ENCODE data around the gene DDR1.
"Not testable (repeated sequence)": the region's sequence is repeated elsewhere in the genome, so short reads cannot be mapped to it uniquely, and the experiment has no call there.

The DDR1 gene

DNA sequence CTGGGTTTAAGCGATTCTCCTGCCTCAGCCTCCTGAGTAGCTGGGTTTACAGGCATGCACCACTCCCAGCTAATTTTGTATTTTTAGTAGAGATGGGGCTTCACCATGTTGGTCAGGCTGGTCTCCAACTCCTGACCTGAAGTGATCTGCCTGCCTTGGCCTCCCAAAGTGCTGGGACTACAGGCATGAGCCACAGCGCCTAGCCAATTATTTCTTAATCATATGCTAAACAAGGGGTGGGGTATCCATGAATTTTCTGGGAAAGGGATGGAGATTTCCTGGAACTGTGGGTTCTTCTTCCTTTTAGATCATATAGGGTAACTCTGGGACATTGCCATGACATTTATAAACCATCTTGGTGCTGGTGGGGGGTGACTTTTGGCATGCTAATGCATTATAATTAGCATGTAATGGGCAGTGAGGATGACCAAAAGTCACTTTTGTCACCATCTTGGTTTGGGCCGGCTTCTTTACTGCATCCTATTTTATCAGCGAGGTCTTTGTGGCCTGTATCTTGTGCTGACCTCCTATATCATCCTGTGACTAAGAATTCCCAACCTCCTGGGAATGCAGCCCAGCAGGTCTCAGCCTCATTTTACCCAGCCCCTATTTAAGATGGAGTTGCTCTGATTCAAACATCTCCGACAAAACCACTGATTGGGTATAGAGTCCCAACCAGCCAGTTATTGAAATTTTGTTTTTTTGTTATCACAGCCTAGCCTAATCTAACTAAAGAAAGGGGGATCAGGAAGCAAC, 29.9 kb upstream of the DDR1 start:
- no peak for DNase-seq

DNA sequence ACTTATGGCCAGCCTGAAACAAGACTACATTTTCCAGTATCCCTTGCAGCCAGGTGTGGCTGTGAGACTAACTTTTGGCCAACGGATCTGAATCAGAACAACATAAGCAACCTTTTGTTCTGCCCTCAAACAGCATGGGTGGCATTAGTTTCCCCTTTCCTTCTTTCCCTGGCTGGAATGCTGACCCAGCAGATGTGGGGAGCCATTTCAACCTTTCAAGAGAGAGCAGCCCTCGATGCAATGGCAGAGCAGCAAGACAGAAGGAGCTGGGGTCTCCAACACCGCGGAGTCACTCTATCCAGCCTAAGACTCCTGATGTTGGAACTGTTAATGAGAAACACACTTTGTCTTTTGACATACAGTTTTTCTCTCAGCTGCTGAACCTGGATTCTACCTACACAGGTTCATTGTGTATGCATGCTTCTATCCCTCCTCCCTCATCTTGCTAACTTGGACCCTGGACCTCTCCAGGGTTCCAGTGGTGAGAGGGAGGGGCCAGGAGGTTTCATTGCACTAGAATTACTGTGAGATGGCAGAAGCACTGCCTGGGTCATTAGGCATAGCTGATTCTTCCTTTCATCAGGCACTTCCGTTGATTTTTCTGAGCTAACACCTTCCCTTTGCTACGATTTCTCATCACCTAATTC, 28.8 kb upstream of the DDR1 start:
- peak; percentile 43 for DNase-seq

GRCh38 chr6:30857112-30857511, 27.2 kb upstream of the DDR1 start:
- no peak for DNase-seq

- no peak for DNase-seq
These were observed 26.8 kb upstream of the DDR1 start for GRCh38 chr6:30857549-30857948.

DNA sequence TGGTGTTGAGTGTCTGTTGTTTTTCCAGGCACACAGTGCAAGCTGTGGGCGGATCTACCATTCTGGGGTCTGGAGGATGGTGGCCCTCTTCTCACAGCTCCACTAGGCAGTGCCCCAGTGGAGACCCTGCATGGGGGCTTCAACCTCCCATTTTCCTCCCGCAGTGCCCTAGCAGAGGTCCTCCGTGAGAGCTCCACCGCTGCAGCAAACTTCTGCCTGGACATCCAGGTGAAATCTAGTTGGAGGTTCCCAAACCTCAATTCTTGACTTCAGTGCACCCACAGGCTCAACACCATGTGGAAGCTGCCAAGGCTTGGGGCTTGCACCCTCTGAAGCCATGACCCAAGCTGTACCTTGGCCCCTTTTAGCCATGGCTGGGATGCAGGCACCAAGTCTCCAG, 24.6 kb upstream of the DDR1 start:
- DNase-seq, result not testable (repeated sequence)

DNA sequence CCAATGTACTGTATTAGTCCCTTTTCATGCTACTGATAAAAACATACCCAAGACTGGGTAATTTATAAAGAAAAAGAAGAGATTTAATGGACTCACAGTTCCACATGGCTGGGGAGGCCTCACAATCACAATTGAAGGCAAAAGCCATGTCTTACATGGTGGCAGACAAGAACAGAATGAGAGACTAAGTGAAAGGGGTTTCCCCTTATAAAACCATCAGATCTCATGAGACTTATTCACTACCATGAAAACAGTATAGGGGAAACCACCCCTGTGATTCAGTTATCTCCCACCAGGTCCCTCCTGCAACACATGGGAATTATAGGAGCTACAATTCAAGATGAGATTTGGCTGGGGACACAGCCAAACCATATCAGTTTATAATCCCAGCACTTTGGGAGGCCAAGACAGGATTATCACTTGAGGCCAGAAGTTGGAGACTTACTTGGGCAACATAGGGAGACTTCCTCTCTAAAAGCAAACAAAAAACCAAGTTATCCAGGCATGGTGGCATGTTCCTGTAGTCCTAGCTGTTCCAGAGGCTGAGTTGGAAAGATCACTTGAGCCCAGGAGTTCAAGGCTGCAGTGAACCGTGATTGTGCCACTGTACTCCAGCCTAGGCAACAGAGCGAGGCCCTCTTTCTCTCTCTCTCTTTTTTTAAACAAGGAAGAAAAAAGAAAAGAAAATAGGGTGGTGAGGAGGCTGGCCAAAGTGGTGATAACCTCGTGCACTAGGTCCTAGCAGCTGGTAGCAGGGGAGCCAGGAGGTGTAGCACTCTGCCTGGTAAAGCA, 22.9 kb upstream of the DDR1 start:
- DNase-seq, result no peak

GRCh38 chr6:30862156-30862875, 22.0 kb upstream of the DDR1 start:
- no peak for DNase-seq

GRCh38 chr6:30864325-30864724, 20.0 kb upstream of the DDR1 start:
- no peak for DNase-seq

GRCh38 chr6:30869241-30869749, 15.0 kb upstream of the DDR1 start:
- DNase-seq, result not testable (repeated sequence)

DNA sequence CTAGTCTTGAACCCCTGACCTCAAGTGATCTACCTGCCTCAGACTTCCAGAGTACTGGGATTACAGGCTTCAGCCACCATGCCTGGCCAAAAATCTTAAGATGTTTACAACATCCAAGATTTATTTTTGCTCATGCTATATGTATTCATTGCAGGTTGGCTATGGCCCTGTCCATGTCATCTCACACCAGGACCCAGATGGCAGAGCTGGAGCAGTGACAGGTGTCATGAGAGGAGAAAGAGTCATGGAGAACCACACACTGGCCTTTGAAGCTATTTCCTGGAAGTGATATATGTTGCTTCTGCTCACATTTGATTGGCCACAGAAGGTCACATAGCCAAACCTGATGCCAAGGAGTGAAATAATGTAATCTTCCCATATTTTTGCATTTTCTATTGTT, 13.8 kb upstream of the DDR1 start:
- DNase-seq, result no peak

GRCh38 chr6:30871592-30872183, 12.6 kb upstream of the DDR1 start:
- no peak for DNase-seq

DNA sequence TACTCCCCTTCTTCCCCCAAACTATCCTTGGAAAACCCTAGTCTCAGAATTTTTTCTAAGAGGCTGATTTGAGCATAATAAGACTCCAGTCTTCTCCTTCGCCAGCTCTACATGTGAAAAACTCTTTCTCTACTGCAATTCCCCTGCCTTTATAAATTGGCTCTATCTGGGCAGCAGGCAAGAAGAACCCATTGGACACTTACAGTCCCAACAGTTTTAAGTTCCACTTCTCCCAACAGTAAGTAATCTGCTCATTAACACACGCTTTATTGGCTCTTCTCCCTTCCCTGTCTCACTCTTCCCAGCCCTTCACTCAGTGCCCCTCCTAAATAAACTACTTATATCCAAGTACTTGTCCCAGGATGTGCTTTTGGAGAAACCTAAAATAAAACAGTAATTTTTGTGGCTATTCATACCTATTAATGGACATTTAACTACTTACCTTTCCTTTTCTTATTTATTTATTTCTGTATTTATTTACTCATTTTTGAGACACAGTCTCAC, 11.1 kb upstream of the DDR1 start:
- DNase-seq, result no peak

- not testable (repeated sequence) for DNase-seq
These were observed 10.5 kb upstream of the DDR1 start for GRCh38 chr6:30873795-30874194.

- DNase-seq, result peak; percentile 88
These were observed 8.9 kb upstream of the DDR1 start for GRCh38 chr6:30875244-30876038.

- no peak for DNase-seq
These were observed 8.1 kb upstream of the DDR1 start for GRCh38 chr6:30876039-30876730.

DNA sequence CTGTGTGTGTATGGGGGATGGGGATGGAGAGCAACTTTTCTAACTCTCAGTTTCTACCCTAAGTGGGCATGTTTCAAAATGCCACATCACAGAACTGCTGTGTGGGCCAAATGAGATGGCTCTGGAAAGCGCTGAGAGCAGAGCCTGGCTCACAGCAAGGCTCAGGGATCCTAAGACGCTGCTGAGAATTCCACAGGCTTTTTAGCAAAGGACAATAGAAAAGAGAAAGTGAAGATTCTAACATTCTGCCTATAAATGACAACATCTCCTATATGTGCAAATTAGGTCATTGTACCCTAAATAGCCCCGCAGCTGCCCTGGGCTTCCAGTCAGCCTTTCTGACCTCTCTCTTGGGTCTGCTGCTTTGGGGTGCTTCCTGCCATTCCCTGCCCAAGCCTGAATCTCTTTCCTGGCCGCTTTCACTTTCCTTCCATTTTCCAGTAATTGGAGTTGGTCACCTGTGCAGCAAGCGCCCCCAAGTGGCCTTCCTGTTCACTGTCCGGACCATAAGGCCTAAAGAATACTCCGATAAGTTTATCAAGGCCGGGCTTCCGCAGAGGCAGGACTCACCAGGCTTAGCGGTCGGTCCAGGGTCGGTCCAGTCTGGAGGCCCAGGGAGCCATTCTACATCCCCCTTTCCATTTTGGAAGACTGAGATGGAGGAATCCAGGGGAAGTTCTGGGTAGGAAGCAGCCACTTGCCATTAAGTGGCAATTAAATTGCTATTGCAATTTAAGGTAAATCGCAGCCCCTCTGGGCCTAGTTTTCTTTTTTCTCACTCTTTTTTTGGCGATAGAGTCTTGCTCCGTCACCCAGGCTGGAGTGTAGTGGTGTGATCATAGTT, 6.7 kb upstream of the DDR1 start:
- DNase-seq, result peak; percentile 90

DNA sequence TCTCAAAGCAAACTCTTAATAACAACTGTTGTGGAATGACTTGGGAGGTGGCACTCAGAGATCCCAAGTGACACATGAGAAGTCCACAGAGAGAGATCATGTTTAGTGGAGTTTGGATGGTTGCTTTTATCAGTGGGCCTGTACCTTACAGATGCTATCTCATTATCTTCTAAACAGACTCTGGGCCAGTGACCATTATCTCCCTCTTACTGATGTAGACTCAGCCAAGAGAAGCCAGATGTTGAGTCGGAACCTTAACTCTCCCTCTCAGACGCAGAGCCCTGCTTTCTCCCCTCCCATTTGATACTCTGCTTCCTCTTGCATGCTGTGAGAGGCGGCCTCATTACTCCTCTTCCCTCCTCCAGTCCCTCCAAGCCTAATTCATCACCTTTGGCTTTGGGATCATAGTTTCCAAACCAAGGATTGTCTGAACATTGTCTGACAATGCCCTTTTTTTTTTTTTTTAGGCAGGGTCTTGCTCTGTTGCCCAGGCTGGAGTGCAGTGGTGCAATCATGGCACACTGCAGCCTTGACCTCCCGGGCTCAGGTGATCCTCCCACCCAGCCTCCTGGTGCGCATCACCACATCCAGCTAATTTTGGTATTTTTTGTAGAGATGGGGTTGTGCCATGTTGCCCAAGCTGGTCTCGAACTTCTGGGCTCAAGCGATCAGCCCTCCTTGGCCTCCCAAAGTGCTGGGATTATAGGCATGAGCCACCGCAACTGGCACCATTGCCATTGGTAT, 4.5 kb upstream of the DDR1 start:
- peak; percentile 21 for DNase-seq

DNA sequence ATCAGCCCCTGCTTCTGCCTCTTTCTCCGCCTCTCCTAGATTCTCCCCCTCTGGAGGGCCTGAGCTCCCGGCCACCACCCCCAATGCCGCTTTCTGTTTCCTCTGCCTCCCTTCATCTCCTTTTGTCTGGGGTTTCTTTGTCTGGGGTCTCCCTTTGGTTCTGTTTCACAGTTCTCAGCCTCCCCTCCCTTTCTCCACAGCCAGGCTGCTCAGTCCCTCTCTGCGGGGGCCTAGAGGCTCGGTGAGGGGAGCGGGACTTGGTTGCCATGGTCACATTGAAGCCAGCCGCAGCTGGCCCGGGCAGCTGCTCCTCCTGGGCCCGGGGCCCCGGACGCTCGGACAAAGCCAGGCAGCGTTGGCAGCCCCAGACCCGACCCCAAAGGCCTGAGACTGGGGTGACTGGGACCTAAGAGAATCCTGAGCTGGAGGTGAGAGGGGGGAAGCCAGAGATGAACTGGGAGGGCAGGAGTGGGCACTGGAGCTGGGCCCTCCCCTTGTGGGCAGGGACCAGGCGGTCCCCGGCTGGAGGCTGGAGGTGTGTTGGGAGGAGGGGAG, 3.5 kb upstream of the DDR1 start:
- DNase-seq, result peak; percentile 86

Data from NCI-H69 (cell line).